Stimulated activated naive CD4-positive, alpha-beta T cell treated with Interleukin-2 at 50 U/mL for 16 hours (primary cell): ENCODE results near the gene ERN1.

Experiments used
- DNase-seq: peaks from one replicate; lab custom pipeline; 2025; lab: John Stamatoyannopoulos, UW

The ERN1 gene

GRCh38 chr17:64110379-64111152 lies 19.4 kb downstream of the ERN1 start:
- no peak for DNase-seq

GRCh38 chr17:64109400-64109799 lies 20.5 kb downstream of the ERN1 start:
- no peak for DNase-seq

GRCh38 chr17:64107500-64108236 lies 22.3 kb downstream of the ERN1 start:
- DNase-seq: no peak

- DNase-seq: no peak
Observed at GRCh38 chr17:64106918-64107317, 23.0 kb downstream of the ERN1 start.

GRCh38 chr17:64103391-64104364 lies 26.3 kb downstream of the ERN1 start:
- no peak for DNase-seq

GRCh38 chr17:64102627-64103390 lies 27.1 kb downstream of the ERN1 start:
- no peak for DNase-seq

GRCh38 chr17:64099543-64099942 lies 30.4 kb downstream of the ERN1 start:
- no peak for DNase-seq

- DNase-seq: no peak
Observed at GRCh38 chr17:64097196-64097936, 32.6 kb downstream of the ERN1 start.

- no peak for DNase-seq
Observed at GRCh38 chr17:64096037-64096436, 33.9 kb downstream of the ERN1 start.

- no peak for DNase-seq
Observed at GRCh38 chr17:64095144-64095882, 34.6 kb downstream of the ERN1 start.

- no peak for DNase-seq
Observed at GRCh38 chr17:64094412-64094811, 35.5 kb downstream of the ERN1 start.

GRCh38 chr17:64092952-64093451 lies 36.9 kb downstream of the ERN1 start:
- DNase-seq: no peak

- no peak for DNase-seq
Observed at GRCh38 chr17:64092113-64092512, 37.8 kb downstream of the ERN1 start.

GRCh38 chr17:64091571-64091970 lies 38.4 kb downstream of the ERN1 start:
- no peak for DNase-seq

GRCh38 chr17:64091116-64091515 lies 38.8 kb downstream of the ERN1 start:
- no peak for DNase-seq

GRCh38 chr17:64090144-64090543 lies 39.8 kb downstream of the ERN1 start:
- no peak for DNase-seq

- DNase-seq: no peak
Observed at GRCh38 chr17:64087252-64088005, 42.5 kb downstream of the ERN1 start.

- no peak for DNase-seq
Observed at GRCh38 chr17:64085650-64086005, 44.3 kb downstream of the ERN1 start.

GRCh38 chr17:64084940-64085649 lies 44.8 kb downstream of the ERN1 start:
- no peak for DNase-seq
